HG02623 (cell line): ENCODE results near the gene COL4A1.
A peak's percentile ranks its signal among the peaks of the same experiment; 100 is the strongest.

Source experiments
- ATAC-seq: cut with Tn5 transposase; IDR thresholded peaks from one replicate; pipeline ENCODE4 v1.9.1; 2021; ENCODE audit warnings: moderate library complexity; ENCODE audit not compliant: unreplicated experiment

Gene COL4A1

GRCh38 chr13:110149036-110149435 is 157.9 kb downstream of the COL4A1 start:
- ATAC-seq, result no peak

GRCh38 chr13:110140099-110140498 is 166.9 kb downstream of the COL4A1 start:
- ATAC-seq, result no peak

DNA sequence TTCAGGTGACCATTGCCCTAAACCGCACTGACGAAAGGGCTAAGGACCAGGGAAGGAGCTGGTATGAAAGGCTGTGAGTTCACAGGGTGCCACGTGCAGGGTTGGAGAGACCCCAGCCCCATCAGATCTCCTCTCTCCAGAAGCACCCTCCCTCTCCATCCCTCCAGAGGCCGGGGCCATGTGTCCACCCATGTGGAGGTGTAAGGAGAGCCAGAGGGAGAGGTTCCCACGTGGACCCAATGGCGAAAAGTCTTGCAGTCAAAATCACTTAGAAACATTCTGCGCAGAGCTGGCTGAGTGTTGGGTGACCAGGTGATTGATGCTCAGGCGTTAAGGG is 168.3 kb downstream of the COL4A1 start:
- no peak for ATAC-seq

DNA sequence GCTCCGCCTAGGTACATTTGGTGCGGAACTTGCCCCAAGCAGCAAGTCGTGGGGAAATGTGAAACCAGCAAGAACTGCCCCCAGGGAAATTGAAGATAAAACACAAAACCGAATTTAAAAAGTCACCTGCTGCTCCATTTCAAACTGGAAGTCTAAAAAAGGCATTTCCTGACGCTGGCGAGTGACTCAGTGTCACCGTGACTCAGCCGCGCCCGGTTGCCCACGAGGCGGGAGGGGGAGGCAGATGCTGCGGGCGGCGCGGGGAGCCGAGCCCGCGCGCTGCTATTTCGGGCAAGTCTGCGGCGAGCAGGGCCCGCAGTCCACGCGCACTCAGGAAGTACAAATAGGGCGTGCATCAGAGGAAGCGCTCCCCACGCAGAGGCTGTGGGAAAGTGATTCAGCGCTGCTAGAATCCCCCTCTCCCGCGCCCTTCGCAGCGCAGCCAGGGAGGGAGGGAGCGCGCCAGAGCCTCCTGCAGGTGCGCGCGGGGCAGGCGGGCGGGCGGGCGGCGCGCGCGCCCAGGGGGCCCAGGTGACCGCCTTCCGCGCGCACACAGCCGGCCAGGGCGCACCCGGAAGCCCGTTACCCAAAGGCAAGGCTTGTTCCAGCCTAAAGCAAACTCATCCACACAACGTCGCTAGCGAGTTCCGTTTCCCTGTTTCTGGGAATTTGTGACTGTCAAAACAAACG is 168.8 kb downstream of the COL4A1 start:
- ATAC-seq, result peak; percentile 53

DNA sequence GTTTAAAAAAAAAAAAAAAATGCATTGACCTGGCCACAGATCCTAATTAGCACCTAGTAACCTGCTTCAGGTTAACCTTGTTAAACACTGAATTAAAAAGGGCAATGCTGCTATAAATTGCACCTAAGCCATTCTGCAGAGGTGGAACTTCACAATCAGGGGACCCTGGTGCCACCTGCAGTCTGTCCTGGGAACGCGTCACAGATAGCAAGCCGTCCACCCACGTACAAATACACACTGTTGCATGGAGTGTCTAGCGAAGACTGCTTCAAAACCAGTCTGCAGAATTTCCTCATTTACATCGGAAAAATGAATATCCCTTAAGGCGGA is 169.3 kb downstream of the COL4A1 start:
- peak; percentile 67 for ATAC-seq

GRCh38 chr13:110136660-110137585 is 170.0 kb downstream of the COL4A1 start:
- ATAC-seq, result no peak

GRCh38 chr13:110135977-110136597 is 170.9 kb downstream of the COL4A1 start:
- no peak for ATAC-seq

GRCh38 chr13:110134801-110135200 is 172.2 kb downstream of the COL4A1 start:
- no peak for ATAC-seq

DNA sequence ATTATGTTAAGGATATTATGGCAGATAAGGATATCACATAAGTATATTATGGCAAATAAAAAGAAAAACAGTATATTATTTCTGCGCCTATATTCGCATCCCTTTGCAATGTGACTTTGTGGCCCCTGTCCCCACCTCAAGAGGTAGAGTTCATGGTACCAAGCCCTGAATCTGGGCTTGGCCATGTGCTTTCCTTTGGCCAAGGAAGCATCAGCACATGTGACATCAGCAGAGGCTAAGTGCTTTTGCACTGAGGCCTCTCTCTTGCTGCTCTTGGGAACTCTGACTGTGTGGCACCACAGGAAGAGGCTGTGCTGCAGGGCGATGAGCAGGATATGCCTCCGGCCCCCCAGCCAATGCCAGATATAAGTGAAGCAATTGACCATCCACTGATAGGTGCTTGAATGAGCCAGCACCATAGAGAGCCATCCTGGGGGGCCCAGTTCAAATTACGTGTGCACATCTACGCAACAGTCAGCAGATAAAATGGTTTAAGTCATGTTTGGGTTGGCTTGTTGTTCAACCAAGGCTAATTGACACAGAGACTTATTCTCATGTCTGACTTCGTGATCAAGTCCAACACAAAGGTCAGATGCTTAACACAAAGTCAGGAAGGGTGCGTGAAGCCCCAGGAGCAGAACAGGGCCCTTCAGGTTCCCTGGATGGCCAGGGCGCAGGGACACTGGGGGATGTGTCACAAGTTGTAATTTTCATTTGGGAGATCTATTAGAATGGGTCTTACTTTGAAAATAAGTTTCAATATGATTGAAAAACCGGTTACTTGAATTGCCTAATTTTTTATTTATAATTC is 173.3 kb downstream of the COL4A1 start:
- no peak for ATAC-seq

DNA sequence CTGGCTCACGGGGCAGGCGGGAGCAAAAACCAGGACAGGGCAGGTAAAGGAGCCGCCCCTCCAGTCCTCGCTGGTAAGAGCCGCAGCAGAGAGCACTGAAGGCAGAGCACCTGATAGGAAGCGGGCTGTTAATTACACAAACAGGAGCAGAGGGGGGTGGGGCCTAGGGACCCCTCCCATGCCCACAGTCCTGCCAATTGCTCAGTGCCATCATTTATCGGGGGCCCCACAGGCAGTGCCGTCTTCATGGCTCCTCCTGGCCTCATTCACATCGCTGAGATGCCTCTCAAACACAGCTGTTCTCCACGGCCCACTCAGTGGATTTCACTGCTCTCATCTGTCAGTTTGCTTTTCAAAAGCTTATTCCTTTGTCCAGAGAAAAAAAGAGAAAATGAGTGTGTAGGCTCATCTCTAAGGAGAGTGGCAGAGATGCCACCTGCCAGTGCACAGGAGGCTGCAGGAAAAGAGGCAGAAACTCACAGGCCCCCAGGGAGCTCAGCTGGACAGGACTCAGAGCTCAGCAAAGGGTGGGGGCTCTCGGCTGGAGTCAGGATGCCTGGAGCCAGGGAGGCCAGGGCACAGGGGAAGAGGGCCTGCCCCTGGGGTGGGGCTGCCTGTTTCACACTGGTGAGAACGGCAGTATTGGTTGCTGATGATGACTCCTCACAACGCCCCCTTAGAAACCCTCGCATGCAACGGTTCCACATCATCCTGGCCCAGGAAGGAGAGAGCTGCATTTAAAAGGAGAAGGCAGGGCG is 174.6 kb downstream of the COL4A1 start:
- no peak for ATAC-seq

- no peak for ATAC-seq
Measured at GRCh38 chr13:110131424-110131823, 175.5 kb downstream of the COL4A1 start.

DNA sequence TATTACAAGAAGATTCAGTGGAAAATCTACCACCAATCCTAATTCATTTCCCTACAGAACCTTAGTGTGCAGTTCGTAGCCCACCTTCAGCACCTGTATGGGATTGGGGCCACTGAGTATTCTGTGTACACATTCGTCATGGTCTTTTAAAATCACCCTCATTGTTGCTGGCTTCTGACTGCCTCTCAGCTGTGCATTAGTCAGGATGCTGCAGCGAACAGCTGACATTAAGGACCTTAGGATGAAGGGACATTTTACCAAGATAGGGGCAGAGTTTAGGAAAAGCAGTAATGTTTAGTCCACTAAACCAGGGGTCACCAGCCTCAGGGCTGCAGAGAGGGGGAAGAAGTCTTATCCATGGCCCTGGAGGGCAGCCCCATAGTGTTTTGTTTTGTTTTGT is 176.5 kb downstream of the COL4A1 start:
- ATAC-seq, result no peak

GRCh38 chr13:110129539-110130186 is 177.3 kb downstream of the COL4A1 start:
- ATAC-seq, result no peak

DNA sequence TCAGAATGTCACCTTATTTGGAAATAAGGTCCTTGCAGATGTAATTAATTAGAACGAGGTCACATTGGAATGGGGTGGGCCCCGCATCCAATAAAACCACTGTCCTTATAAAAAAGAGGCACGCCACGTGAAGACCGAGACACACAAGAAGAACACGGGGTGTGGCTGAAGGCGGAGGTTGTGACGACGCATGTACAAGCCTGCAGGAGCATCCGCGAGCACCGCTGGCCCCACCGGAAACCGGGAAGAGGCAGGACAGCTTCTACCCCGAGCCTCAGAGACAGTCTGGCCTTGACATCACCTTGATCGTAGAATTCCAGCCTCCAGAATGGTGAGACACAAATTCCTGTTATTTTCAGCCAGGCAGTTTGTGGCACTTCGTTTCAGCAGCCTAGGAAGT is 177.9 kb downstream of the COL4A1 start:
- no peak for ATAC-seq

GRCh38 chr13:110128546-110128945 is 178.4 kb downstream of the COL4A1 start:
- no peak for ATAC-seq

GRCh38 chr13:110127986-110128511 is 178.9 kb downstream of the COL4A1 start:
- ATAC-seq, result no peak

DNA sequence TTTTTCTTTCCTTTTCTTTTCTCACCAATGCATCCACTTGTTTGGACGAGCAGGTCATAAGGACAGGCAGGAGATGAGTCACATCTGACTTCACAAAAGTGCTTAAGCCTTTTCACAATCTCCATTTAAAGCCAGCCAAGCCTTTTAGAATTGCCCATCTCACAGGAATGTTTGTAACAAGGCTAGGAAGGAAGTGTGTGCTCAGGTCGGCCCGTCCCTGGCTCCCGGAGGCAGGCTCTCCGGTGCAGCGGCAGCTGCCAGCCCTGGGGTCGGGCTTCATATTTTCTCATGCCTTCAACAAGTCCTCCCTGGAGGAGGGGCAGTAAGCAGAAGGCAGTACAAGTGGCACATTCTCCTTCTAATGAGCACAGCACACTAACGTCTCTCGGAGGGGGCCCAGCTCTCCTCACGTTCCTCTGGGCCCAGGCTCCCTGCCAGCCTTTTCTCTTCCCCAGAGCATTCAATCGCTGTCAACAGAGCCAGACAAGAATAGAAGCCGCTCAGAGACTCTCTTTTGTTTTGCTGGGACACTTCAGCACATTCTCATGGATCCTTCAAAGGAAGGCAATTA is 180.5 kb downstream of the COL4A1 start:
- no peak for ATAC-seq

DNA sequence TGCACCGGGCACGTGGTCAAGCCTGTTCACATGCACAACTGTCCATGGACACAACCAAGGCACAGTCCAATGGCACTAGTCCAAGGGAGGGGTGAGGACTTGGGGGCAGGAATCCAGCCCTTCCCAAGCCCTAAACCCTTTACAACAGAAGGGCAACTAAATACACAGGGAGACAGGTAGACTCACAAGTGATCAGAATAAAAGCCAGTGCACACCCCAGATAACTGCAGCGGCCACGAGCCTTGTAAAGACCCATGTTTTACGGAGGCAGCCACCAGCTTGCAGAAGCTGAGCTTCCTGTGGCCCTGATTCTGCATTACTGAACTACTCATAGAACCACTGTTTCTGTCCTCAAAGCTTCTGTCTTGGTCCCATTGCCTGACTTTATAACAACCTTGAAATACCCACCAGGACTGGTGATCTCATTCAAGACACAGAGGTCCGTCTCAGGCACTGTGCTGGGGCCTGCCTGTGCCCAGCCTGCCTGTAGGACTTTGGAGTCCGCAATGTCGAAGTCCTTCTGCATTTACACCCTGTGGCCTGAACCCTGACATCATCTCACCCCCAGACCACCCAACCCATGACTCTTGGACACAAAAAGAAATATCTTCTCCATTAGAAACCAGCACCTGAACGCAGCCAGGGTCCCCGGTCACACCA is 181.2 kb downstream of the COL4A1 start:
- no peak for ATAC-seq

GRCh38 chr13:110125157-110125556 is 181.8 kb downstream of the COL4A1 start:
- ATAC-seq, result no peak
